Fibroblast of skin of scalp (primary cell): ENCODE measurements around the gene LEPROT. TPM values are rescaled to one million over a fixed set of nuclear protein-coding genes. Genes with fewer than 3 reads are reported as not detected.
"Not testable (repeated sequence)": the region's sequence is repeated elsewhere in the genome, so short reads cannot be mapped to it uniquely, and the experiment has no call there.

Experiments used
- DNase-seq: peaks from one replicate; pipeline ENCODE4 v3.0.0-alpha.2; 2013
- polyA plus RNA-seq, 2 experiments: library from polyadenylated mRNA; unstranded; fragments of 120-200 nt; gene quantifications; one replicate each; pipeline ENCODE4 v1.2.1, GENCODE V29; 2013; ENCODE audit not compliant: insufficient read length in 2 of 2

Gene LEPROT
- polyA plus RNA-seq (2013, experiment 1 of 2; ENCODE audit: insufficient read length) = 75.3 TPM
- polyA plus RNA-seq (2013, experiment 2 of 2; ENCODE audit: insufficient read length) = 86.7 TPM

GRCh38 chr1:65420590-65421350 lies at the start of gene LEPROT, which contains the start of gene LEPR:
Gene LEPROT (plus strand): TSS chr1:65420668. CDS start chr1:65420725, 57 bp downstream.
Gene LEPR (plus strand): TSS chr1:65420668. CDS start chr1:65565566, 144,898 bp downstream.
- no peak for DNase-seq

GRCh38 chr1:65371544-65371943 lies 48.9 kb upstream of the LEPROT start:
- DNase-seq = no peak

DNA sequence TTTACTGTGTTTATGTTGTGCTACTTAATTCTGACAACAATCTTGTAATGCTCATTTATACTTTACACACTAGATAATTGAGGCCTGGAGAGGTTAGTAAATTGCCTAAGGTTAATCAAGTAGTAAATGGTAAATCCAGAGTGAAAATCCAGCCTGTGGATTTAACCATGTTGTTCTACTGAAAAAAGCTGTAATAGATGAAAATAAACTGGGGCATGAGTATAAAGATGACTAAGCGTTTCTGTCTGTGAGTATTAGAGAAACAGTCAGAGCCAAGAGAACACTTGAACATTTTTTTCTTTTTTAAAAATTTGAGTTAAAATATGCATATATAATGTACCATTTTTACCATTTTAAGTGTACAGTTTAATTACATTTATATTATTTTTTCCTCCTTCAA lies 47.9 kb upstream of the LEPROT start:
- peak; percentile 17 for DNase-seq

- DNase-seq = no peak
Measured at GRCh38 chr1:65377496-65378246, 42.8 kb upstream of the LEPROT start.

- DNase-seq = no peak
Measured at GRCh38 chr1:65378247-65378946, 42.1 kb upstream of the LEPROT start.

- DNase-seq = not testable (repeated sequence)
Measured at GRCh38 chr1:65384426-65384825, 36.0 kb upstream of the LEPROT start.

DNA sequence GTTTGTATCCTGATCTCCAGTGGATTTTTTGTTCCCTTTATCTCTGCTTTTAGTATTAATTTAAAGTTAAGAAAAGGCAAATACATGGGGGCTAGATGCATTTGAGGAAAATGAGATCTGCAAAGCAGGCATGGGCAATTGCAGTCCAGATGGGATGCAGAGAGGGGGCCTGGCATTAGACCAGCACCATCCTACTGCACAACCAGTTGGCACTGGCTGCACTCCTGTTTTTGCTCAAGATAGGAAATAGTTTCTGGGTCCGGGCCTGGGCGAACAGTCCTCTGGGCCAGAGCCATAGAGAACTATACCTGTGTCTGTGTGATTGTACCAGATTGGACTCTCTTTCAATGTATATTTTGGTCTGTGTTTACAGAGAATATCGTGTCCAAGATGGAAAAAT lies 34.0 kb upstream of the LEPROT start:
- no peak for DNase-seq

DNA sequence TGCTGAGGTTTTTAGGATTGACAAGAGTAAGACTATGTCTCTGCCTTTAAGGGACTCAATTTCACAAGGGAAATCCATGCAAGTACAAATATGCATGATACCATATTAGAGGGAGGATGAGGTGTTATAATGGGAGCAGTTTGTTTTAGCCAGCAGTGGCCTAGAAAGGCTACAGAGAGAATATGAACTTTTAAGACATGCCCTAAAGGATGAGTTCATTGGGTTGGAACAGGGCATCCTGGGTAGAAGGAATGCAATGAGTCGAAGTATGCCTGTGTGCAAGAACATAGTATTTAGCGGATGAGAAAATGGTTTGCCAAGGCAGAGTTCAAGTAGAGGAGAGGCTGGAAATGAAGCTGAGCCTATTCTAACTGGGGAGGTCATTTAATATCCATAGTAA lies 32.6 kb upstream of the LEPROT start:
- DNase-seq = peak; percentile 13

GRCh38 chr1:65388908-65389695 lies 31.4 kb upstream of the LEPROT start:
- DNase-seq = no peak

DNA sequence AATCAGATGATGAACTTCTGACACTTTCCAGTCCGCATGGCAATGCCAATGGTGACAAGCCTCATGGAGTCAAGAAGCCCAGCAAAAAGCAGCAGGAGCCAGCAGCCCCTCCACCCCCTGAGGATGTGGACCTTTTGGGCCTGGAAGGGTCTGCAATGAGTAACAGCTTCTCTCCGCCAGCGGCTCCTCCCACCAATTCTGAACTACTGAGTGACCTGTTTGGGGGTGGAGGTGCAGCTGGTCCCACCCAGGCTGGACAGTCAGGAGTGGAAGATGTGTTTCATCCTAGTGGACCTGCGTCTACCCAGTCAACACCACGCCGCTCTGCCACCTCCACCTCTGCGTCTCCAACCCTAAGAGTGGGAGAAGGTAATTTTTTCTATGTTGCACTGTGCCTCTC lies 28.0 kb upstream of the LEPROT start:
- DNase-seq = no peak

- DNase-seq = peak; percentile 47
Measured at GRCh38 chr1:65393347-65393746, 27.1 kb upstream of the LEPROT start.

DNA sequence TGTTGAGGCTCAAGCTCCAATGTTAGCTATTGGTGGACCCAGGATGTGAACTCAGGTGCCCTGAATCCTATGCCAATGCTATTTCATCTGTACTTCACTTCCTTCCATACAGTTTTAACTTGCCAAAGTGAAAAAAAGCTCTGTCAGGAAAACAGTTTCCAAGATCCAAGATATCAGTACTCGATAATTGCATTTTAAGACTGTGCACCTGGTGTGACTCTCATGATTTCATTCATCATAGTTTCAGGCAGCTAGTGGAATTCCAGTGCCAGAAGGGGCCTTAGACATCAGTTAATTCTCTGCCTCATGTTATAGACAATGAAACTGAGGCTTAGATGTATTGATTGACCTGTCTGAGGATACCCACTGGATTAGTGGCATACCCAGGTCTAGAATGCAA lies 26.5 kb upstream of the LEPROT start:
- DNase-seq = no peak

DNA sequence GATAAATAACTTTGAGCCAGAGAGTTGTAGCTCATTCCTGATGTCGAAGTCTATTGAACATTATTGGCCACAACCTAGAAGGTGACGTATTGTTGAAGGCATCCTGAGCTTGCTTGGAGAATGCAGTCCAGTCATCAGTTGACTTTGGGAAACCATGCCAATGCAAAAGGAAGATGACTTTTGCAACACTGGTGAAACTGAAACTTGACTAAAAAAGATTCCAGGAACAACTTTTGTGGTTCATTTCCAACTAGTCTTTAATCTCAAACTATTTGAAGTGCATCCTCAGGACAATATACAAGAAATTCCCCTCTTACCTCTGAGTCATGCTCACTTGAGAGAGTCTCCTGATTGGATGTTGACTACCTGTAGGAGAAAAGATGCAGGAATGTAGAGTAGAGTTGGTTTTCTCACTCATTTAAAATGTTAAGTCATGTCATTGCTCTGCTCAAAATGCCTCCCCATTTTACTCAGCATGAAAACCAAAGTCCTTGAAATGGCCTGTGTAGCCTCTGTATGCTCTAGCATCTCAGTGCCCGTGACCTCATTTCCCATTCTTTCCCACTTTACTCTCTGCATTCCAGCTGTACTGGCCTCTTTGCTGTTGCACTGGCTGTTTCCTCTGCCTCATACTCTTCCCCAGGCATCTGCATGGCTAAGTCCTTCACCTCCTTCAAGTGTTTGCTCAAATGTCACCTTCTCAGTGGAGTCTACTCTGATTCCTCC lies 24.4 kb upstream of the LEPROT start:
- peak; percentile 59 for DNase-seq

DNA sequence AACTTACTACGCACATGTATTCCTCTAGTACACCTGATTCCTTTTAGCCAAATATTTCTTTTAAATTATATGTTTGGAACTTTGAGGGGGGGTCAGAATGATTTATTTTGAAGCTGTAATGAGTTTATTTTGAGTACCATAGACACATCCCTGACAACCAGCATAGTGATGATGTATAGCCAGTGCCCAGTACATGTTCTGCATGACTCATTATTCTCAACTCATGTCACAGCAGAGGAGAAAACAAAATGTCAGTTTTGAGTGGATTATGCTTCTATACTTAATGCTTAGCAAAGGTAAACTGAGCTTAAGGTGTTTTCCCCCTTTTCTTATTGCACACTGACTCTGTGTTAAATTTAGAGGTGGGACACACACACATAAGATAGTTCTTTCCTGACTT lies 22.4 kb upstream of the LEPROT start:
- no peak for DNase-seq

- no peak for DNase-seq
Measured at GRCh38 chr1:65399003-65399402, 21.5 kb upstream of the LEPROT start.

DNA sequence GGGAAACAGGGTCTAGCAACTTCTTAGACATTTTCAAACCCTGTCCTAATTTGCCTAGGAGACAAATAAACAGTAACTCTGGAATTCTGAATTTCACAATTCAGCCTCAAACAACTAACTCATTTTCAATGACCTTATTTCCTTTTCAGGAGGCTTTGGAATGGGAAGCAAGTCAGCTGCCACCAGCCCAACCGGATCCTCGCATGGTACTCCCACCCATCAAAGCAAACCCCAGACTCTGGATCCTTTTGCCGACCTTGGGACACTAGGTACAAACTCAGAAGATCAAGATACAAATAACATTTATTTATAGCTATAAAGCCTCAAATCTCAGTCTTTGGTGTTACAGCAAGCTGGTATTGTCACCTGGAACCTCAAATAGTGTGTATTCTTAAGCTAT lies 18.9 kb upstream of the LEPROT start:
- no peak for DNase-seq

DNA sequence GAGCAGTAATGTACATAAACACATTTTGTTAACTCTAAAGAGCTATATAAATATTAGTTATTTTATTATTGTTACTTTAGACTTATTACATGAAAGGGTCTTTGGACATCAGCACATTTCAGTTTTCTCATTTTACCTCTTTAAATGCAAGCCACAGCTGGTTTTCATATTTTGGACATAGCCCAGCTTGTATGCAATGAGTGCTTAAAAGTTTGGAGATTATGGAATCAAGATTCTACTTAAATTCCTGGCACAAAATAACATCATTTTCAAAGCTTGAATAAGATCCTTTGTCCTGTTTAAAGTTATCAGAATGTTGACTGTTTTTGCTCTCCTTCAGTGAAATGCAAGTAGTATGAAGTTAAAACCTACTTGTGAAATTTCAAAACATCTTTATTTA lies 15.5 kb upstream of the LEPROT start:
- DNase-seq = no peak

GRCh38 chr1:65407877-65408276 lies 12.6 kb upstream of the LEPROT start:
- DNase-seq = no peak

GRCh38 chr1:65409314-65409713 lies 11.2 kb upstream of the LEPROT start:
- DNase-seq = no peak

GRCh38 chr1:65409816-65410326 lies 10.6 kb upstream of the LEPROT start:
- no peak for DNase-seq

- DNase-seq = peak; percentile 47
Measured at GRCh38 chr1:65412256-65412983, 8.0 kb upstream of the LEPROT start.
